Dedifferentiated amniotic fluid mesenchymal stem cell (primary cell): ENCODE results near the gene ARNT2.

Source experiments
- DNase-seq: peaks from one replicate; pipeline ENCODE4 v3.0.0-alpha.2; 2016; ENCODE audit errors: extremely low spot score

Gene ARNT2

DNA sequence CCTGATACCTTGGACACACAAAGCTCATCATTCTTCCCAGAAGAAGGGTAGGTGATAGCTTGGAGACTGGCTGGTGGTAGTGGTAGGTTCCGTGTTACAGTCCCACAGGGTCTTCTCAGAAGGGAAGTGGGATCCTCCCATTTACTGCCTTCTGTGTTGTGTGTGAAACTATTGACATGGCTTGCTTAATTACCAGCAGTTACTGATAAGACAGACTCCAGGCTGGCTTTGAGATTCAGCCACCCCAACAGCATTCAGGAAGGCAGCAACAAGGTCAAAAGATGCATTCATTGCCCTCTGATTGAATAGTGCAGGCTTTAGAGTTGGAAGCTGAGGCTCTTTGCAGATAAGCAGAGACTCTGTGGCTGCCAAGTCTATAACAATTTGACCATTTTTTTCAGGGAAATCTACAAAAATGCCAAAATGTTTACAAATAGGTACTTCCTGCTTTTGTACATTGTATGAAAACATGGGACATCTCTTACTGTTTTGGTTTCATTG, 7.7 kb downstream of the ARNT2 start:
- no peak for DNase-seq

DNA sequence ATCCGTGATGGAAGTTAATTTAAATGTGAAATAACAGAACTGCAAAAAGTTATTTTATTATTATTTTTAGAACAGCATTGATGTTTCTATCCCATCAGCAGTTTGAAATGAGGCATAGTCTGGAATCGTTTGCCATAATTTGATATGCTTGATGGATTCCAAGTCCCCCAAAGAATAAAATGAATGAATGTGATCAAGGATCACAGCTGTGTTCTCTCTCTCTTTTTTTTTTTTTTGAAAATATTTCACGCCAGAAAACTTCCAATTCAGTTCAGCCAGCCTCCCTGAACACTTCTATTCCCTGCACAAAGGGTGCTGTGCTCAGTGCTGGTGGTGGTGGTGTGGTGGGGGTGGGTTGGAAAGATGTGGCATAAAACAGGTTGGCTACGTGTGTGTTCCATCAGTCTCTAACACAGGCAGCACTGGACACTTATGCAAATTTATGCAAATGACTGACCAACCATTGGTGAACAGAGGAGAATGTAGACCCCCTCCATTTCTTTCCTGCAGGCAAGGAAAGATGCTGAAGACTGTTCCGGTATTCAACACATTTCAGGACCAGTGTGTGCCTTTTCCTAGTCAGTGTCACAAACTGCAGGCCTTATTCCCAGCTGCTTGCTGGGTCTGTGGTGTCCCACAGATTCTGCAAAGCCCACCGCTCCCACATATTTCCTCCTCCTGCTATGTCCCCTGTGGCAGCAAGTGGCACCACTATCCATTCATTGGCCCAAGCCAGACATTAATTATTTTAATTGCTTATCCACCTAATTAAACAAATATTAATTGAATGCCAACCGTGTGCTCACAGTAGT, 10.6 kb downstream of the ARNT2 start:
- DNase-seq, result no peak

DNA sequence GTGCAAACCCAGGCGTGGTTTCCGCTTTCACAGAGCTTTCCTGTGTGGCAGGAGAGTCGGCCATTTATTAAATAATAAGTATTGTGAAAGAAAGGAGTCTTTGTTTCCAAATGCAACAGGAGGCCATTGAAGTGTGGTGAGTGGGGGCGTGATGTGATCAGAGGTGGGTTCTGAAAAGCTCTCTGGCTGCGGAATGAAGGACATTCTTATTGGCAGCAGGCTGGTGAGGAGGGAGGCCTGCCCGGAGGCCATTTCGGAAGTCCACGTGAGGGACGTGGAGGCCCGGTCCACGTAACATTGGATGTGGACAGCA, 11.1 kb downstream of the ARNT2 start:
- DNase-seq, result no peak

DNA sequence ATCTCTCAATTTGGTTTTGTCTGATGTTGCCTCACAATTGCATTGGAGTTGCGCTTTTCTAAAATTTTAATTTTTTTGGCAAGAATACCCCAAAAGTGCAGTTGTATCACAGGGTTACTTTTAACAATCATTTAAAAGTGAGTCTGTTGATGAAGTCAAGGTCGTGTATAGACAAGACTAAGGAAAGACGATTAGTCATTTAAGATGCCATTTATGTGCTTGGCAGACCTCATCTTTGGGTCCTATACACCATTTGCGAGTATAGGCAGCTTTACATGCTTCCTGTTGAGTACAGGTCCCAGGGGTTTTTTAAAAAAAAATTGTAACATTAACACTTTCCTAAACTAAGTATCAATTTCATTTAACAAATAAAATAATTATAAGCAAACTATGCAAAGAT, 12.5 kb downstream of the ARNT2 start:
- no peak for DNase-seq

DNA sequence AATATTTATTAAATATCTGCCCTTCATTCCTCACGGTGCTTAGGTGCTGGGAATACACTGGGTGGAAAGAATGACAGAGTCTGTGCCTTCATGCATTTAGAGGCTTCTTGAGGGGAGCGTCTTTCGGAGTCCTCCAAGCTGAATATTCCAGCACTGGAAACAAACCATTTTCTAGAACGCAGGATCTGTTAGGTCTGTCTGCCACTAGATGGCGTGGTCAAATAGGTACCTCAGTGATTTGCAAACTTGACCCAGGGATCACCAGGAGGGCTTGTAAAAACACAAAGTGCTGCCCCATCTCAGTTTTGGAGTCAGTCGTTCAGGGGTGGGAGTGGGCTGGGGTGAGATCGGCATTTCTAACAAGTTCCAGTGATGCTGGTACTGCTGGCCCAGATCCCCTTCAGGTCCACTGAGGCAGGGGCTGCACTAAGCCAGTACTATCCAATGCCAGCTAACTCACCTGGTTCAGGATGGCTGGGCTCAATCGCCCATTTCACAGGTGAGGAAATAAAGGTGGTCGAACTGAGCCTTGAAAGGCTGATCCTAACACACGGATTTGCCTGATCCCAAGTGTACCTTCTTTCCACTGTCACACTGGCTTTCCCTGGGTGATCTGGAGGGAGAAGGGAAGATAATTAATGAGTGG, 14.8 kb downstream of the ARNT2 start:
- DNase-seq, result peak; percentile 35

DNA sequence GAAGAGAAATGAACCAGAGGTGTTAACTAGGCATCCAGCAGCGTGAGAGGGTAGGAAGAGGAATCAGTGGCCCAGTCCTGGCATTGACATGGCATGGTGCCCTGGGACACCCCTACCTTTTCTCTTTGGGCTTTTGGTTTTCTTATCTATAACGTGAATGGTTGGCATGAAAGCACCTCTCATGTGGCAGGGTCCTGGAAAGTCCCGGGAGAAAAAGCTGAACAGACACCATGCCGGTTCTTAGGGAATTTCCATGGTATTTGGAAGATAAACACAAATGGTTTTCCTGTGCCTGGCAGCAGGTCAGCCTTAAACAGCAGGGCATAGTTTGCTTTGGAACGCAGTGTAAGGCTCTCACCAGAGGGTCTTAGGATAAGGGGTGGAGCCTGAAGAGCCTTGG, 15.4 kb downstream of the ARNT2 start:
- no peak for DNase-seq

DNA sequence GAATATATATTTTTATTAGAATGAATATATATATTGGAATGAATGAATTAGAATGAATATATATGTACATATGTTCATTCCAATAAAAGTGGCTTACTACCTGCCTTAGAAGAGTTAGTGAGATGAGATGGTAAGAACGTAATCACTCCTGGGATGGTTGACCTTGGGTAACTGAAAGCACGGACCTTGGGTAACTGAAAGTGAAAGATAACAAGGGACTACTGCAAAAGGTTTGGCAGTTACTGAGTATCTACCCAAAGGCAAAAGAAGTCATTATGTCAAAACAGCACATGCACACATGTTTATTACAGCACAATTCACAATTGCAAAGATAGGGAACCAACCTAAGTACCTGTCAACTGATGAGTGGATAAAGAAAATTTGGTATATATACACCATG, 16.5 kb downstream of the ARNT2 start:
- no peak for DNase-seq

DNA sequence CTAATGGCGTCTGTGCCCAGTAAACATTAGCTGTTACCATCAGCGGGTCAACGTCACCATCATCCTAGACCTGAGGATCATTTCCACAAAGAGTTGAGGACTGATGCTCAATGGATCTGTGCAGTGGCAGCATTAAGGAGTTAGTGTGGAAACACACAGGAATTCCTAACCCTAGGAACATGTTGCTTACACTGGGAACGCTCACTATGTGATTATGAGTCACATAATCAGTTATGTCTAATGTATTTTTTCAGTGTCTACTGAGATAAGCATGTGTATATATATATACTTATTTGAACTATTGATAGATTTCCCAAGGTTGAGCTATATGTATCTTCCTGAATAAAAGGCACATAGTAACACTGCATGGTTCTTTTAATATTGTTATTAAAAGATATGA, 19.0 kb downstream of the ARNT2 start:
- peak; percentile 33 for DNase-seq

DNA sequence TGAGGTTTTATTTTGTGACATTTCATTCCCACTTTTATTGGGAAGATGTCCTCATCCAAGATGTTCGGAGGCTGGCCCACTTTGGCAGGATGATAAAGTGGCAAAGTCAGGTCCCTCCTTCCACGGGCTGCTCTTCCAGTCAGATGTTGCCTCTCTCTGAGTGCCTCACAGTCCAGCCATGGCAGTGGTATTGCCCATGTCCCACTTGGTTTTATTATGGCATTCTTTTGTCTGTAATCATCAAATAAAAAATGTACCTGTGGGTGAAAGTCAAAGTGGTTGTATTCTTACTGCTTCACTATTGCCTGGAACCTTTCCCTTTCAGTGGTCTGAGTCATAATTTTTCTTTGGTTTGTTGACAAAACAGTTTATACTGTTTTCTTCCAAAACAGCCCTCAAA, 20.2 kb downstream of the ARNT2 start:
- DNase-seq, result no peak

DNA sequence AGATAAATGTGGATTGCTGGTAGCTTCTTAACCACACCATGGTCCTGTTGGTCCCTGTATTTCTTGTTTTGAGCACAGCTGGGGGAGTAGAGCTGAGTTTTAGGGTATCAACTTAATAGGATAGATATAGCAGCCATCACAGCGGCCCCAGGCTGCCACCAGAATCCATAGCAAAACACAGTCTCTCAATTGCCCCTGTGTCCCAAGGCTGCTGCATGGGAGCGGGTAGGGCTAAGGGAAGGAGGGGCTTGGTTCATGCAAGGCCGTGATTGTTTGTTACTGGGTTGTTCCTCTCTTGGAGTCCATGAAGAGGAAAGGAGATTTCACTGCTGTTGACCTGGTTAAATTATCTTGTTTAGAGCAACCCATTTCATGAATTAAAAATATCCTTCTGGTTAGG, 22.1 kb downstream of the ARNT2 start:
- no peak for DNase-seq

DNA sequence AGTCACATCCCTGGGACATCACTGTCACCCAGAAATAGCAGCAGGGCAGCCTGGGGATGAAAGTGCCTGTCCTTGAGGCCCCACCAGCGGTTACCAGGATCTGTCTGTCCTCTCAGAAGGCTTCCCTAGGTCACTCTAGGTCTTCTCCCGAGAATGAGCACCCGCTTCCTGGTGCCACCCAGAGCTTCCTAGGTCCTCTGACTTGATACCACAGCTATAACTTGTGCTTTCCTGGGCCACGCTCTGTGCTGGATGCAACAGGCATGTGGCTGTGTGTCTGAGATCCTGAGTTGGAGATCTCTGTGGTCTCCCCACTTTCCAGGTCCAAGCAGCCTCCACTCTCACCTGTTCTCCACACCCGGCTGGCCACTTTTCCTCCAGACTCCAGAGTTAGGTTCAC, 25.8 kb downstream of the ARNT2 start:
- DNase-seq, result no peak

DNA sequence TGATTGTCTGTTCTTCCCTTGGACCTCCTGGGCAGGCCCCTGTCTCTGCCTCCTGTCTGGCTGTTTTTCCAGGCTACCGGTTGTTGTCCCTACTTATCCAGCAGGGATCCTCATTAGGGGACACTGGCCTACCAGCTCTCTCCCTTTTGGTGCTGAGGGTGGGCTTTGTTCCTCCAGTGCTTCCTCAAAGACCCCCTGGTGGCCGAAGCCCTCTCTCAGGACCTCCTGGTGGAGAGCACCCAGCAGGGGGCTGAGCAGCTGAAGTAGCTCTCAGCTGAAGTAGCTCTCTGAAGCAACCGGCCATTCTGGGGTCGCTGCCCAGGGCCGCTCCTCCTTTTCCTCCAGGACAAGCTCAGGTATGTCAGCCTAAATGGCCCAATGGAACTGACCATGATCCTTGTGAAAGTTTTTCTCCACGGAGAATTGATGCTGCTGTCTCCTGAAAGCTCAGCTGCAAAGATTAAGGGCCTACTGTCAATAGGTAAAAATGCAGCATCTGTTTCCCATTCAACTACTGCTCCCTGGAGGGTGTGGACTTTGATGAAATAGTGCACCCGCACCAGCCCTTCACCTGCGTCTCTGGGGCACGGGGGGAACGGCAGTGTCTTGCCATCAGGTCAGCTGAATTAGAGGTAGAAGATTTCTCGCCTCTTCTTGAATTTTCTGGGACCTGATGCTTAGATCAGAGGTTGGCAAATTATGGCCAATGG, 27.6 kb downstream of the ARNT2 start:
- DNase-seq, result no peak

DNA sequence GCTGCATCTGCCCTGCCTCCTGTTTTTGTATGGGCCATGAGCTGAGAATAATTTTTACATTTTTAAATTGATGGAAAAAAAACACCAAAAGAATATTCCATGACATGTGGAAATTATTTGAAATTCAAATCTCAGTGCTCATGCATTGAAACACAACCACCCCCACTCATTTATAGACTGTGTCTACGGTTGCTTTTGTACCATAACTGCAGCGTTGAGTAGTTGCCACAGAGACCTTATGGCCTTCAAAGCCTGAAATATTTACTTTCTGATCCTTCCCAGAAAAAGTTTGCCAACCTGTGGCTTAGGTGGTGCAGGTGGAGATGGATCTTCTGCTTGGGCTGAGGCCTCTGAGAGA, 28.1 kb downstream of the ARNT2 start:
- DNase-seq, result no peak

DNA sequence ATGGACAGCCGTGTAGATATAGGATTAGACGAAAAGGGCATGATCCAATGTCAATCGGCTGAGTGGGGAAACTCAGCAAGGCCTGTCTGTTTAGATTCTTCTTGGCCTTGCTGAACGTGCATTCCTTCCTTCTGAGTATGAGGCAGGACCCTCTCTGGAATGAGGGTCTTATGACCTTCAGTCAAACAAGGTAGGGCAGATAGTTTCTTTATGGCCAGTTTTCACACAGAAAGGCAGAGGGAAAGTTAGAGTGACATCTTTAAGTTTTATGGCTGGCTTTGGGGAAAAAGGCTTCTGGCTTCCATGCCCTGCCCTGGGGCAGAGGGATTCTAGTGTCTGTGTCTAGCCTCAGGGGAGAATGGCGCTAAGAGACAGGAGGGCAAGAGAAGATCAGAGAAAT, 29.7 kb downstream of the ARNT2 start:
- DNase-seq, result no peak

DNA sequence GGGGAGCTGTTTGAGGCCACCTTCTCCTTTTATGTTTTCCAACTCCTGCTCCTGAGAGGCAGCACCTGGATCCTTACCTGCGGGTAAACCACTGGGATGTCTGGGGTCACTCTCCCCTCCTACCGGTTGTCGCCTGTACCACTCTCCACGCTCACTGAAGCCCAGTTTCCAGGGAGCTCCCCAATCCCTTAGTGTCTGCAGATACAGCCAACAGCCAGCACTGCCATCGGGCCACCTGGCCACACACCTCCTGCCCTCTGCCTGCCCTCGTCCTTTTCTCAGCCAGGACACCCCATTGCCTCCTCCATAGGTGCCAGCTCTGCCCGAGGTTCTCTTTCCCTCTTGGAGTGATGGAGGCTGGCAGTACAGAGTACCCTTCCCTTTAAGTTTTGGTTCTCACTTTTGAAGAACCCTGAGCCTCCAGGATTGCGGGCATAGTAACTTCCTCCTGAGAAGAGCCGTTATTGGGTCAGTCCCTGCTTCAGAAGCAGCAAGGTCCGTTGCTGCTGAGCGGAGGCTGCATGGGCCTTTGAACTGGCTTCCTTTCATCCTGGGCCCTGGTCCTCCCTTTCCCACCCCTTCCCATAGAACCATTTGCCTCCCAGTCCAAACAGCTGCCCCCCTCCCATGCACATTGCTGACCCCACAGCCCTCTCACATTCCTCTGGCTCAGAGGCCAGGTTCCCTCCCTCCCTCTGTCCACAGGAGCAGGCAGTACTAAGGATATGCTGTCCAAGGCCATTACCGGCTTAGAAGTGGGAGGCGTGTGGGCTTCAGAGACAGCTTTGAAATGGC, 30.9 kb downstream of the ARNT2 start:
- DNase-seq, result no peak

DNA sequence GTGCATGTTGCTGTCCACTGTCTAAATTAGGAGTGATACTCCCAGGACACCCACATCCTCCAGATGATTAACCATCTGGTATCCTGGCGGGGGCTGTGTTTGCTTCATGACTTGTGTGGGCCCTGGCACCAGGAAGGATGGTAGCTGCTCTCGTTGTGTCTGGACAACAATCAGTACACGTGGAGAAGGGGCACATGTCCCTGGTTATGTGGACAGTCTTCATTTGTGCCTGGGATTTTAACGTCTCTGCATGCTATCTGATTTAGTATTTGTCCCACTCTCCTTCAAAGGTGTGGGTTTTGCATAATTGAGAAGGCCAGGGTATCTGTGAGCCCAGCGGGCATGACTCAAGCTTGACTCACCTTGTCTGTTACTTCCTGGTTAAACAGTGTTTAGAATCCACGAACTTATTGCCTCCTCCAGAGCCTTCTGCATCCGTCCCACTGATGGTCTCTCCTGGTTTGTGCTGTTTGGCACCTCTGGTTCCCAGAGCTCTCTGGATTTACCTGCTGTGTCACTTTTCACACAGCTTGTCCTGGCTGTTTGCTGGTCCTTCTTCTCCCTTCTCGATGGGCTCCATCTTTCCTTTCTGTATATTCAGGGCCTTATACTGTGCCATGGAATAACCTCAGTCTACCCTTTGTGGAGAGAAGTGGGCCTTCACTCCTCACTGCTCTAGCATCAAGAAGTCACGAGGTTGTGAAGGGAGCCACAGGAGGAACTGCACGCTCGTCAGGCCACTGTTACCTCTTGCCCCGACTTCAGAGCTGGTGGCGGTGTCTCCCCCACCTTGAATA, 32.5 kb downstream of the ARNT2 start:
- no peak for DNase-seq

DNA sequence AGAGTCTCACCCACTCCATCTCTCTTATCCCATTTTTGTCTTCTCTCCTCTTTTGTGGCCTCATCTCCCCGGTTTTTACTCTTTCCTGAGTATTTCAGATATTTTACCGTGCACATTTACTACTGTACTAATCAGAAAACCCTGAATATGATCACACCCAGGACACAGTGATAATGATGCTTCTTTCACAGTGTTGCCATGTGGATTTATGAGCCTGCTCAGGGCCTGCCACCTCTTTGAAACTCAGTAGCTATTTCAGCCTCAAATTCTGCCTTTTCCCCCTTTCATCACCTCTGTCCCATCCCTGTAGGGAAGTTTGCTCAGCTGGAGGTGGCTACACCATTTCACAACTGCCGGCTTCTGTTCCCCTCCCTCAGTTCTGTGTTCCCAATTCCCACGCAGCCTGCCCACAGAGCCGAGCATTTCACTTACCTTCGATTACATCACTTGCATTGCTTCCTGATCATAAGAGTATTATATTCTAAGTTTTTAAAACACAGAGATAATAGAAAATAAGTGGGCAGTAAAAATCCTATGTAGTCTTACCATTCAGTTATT, 33.2 kb downstream of the ARNT2 start:
- no peak for DNase-seq

DNA sequence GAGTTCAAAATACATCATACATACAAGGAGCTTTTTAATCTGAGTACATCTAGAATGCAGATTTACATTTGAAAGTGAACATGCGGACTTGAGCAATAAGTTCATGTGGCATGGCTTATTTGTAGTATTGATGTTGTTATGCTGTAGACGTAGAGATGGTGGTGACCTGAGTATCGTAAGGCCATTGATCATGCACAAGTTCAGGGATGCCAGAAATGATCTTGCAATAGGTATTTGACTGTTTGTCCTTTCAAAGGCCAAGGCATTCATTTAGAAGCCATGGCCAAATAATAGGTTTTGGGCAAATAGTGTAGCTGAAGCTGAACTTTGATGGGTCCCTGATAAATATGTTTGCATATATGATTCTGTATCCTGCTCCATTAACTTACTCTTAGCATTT, 35.0 kb downstream of the ARNT2 start:
- no peak for DNase-seq

DNA sequence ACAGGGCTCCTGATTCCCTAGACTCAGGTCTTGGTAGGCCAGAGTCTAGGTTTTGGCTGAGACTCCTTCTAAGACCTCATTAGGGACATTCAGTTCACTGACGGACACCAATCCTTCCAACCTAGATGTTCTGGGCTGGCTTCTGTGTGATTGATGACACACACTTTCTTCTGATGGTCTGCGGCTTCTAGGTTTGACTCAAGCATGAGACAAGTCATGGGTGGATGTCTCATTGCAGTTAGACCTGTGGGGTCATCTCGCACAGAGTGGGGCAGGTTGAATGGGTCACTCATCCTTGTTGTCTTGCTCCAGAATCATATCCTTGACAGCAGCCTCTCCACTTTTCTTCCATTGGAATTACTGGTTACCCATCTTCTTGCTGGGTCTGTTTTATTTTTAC, 35.8 kb downstream of the ARNT2 start:
- no peak for DNase-seq

DNA sequence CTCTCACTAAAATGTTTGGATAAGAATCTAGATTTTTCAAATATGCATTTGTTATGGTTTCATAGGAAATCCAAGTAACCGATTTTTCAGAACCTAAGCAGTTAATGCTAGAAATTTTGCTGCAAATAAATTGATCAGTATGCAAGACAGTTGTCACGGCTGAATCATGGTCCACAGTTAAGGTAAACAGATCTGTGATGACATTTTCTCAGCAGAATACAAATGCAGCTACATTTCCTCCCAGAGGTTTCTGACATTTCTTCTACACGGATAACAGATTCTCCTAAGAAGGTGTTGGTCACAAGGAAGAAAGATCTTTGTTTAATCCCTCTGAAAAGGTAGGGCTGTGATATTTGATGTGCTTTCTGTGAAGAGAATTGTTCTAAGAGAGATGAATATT, 36.9 kb downstream of the ARNT2 start:
- DNase-seq, result no peak

DNA sequence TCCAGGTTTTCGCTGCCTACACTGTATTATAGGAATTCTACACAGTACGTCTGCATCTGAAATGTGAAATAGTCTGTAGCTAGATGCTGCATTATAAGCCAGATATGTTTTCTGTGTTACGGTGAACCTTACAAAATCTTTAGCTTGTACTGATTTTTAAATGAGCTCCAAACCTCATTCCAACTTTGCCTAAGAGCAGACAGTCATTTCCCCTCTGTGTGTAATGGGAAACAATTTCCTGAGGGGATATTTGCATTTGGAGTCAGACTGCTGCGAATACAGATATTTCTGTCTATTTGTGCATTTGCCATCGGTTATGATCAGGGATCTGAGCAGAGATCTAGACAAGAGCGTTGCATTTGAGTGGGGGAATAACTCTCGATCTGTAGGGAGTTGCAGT, 37.5 kb downstream of the ARNT2 start:
- DNase-seq, result no peak
